GM13977 (cell line): ENCODE measurements around the gene SPAG7.

ENCODE experiments used
- DNase-seq: peaks from one replicate; pipeline ENCODE4 v3.0.0; 2012; ENCODE audit warnings: low spot score
- CTCF ChIP-seq: IDR thresholded peaks from 2 replicates; pipeline ENCODE4 v1.5.1; 2012; ENCODE audit warnings: mild to moderate bottlenecking, control low read depth; ENCODE audit not compliant: insufficient read depth; ENCODE audit errors: extremely low read depth, missing control alignments
- in situ Hi-C: fragments of 300-500 bp; cut with MboI; formaldehyde crosslinking; loops from one replicate; pipeline ENCODE4 v1.12.0; 2022; ENCODE audit warnings: low sequenced_read_pairs, low pct_unique_long_range_greater_than_20kb, mixed read lengths, inconsistent platforms; ENCODE audit not compliant: unreplicated experiment

The SPAG7 gene

GRCh38 chr17:4999430-5000093, 31.9 kb upstream of the SPAG7 start:
- in situ Hi-C loops = no loop called here
- no peak for DNase-seq
- no peak for TF ChIP-seq CTCF

GRCh38 chr17:4998732-4999429, 31.3 kb upstream of the SPAG7 start:
- DNase-seq = peak; percentile 80
- TF ChIP-seq CTCF = no peak
- in situ Hi-C loops = no loop called here

- TF ChIP-seq CTCF = no peak
- peak; percentile 62 for DNase-seq
- in situ Hi-C loops = no loop called here
These were observed 30.6 kb upstream of the SPAG7 start for GRCh38 chr17:4998027-4998731.

GRCh38 chr17:4997302-4998026, 29.8 kb upstream of the SPAG7 start, which contains the start of the genes INCA1 and KIF1C:
TSS of gene INCA1 (minus strand) at chr17:4997522. CDS start at chr17:4994437, 3,085 bp downstream.
TSS of gene KIF1C (plus strand) at chr17:4997950. CDS start at chr17:5000247, 2,297 bp downstream.
- TF ChIP-seq CTCF = no peak
- peak; percentile 100 for DNase-seq
- in situ Hi-C loops = no loop called here

GRCh38 chr17:4994081-4994595, 26.5 kb upstream of the SPAG7 start:
- no peak for DNase-seq
- no peak for TF ChIP-seq CTCF
- in situ Hi-C loops = no loop called here
